NCI-H2196 (cell line): ENCODE measurements around the gene TRPV2.

Source experiments
- DNase-seq: peaks from one replicate; lab custom pipeline; 2025; ENCODE audit not compliant: unreplicated experiment; lab: John Stamatoyannopoulos, UW

The TRPV2 gene

DNA sequence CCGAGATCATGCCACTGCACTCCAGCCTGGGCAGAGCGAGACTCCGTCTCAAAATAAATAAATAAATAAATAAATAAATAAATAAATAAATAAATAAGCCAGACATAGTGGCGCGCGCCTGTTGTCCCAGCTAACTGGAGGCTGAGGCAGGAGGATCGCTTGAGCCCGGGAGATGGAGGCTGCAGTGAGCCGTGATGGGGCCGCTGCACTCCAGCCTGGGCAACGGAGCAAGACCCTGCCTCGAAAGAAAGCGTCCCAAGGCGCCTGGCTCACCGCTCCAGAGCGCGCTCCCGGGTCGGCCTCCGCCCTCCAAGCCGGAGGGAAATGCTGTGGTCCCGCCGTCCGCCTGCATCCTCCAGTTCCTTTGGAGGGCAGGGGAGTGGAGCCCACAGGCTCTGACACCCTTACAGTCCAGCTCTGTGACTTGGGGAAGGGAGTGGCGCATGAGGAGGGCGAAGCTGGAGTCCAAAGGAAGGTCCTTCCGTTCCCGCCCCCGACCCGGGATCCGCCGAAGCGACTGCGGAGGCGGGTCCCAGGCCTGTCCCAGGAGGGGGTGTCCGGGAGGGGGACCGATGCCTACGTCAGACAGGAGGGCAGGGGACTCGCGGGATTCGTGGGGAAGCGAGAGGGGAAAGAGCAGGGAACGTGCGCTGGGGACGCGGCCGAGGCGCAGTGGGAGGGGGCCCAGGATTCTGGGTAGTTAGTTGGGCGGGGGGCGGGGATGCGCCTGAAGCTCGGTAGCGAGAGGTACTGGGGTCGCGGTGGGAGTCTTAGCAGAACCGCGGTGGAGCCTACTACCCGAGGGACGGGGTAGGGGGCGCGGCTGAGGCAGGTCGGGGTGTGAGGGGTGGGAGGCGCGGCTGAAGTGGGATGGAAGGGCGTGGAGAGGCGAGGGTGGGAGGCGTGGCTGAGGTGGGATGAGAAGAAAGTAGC, 8.4 kb upstream of the TRPV2 start:
- no peak for DNase-seq

- DNase-seq, result peak; percentile 62
Observed at GRCh38 chr17:16407911-16408588, 7.3 kb upstream of the TRPV2 start.

DNA sequence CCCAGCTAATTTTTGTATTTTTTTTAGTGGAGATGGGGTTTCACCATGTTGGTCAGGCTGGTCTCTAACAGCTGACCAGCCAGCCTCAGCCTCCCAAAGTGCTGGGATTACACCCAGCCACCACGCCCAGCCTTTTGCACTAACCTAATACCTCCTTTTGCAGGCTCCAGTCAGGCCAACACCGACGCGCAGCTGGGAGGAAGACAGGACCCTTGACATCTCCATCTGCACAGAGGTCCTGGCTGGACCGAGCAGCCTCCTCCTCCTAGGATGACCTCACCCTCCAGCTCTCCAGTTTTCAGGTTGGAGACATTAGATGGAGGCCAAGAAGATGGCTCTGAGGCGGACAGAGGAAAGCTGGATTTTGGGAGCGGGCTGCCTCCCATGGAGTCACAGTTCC, 2.0 kb downstream of the TRPV2 start:
- no peak for DNase-seq

DNA sequence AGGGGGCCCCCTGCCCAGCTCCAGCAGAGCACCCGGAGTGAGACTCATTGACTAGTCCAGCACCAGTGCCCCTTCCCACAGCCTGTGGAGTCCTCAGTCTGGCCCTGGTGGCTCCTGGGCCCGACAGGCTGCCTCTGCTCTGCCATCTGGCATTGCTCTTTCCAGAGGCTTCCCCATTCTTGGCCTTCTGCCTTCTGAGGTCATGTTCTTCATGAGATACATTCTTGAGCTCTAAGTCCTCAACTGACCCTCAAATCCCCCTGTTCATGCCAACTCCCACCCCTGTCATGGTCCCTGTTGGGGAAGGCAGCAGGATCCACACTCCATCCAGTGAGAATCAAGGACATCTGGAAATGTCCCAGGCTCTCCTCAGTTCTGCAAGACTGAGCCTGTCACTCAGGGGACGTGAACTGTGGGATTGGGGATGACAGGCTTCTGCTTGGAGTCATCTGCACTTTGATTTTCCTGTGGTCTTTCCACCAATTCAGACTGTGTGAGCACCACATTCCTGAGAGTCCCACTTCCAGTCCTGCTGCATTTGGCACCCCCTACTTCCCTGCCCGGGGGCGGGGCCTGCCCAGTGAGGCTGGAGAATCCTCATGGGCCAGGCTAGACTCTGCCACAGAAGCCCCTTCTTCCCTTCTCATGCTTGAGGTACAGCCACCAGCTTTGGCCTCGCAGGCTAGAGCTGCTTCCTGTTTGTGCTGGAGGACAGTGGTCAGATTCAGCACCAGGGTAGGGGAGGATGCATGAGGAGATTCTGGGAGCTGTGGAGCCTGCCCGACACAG, 2.7 kb downstream of the TRPV2 start:
- no peak for DNase-seq

DNA sequence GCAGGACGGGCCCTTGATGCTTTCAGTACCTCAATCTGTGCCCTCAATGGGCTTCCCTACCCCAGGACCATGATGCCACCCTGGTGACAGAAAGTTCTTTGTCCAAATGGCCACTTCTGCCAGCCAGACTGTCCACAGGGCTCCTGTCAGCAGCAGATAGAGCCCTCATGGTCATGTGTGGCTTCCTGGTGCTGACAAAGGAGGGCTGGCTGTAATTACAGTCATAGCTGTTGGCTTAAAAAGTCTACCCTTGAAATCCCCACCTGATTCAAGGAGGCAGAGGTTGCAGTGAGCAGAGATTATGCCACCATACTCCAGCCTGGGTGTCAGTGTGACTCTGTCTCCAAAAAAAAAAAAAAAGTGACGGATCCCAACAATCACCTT, 3.3 kb downstream of the TRPV2 start:
- DNase-seq, result no peak

GRCh38 chr17:16419074-16419928, 3.9 kb downstream of the TRPV2 start:
- DNase-seq, result no peak

GRCh38 chr17:16419929-16420271, 4.5 kb downstream of the TRPV2 start:
- no peak for DNase-seq

DNA sequence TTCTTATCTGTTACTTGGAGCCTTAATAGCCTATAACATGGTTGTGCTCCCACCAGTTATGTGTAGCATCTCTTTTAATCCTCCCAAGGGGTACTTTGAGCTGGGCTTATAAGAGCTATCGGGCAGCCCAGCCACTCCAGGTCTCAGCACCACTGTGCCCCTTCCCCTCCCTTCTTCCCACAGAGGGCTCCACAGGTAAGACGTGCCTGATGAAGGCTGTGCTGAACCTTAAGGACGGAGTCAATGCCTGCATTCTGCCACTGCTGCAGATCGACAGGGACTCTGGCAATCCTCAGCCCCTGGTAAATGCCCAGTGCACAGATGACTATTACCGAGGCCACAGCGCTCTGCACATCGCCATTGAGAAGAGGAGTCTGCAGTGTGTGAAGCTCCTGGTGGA, 7.0 kb downstream of the TRPV2 start:
- no peak for DNase-seq

DNA sequence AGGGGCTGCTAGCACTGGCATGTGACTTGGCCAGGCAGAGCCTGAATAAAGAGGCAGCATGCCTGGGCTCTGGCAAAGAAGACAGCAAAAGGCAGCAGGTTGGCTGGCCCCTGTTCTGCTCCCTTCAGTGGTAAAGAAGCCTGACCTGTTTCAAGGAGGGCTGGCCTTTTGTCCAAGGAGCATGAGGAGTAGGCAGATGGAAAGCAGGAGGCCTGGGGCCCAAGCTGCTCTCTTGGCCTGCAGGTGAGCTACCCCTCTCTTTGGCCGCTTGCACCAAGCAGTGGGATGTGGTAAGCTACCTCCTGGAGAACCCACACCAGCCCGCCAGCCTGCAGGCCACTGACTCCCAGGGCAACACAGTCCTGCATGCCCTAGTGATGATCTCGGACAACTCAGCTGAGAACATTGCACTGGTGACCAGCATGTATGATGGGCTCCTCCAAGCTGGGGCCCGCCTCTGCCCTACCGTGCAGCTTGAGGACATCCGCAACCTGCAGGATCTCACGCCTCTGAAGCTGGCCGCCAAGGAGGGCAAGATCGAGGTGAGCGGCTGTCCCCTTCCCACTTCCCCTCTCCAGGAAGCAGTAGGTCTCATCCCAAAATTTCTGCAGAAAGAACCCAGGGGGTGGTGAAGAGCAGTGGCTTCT, 8.0 kb downstream of the TRPV2 start:
- DNase-seq, result no peak

DNA sequence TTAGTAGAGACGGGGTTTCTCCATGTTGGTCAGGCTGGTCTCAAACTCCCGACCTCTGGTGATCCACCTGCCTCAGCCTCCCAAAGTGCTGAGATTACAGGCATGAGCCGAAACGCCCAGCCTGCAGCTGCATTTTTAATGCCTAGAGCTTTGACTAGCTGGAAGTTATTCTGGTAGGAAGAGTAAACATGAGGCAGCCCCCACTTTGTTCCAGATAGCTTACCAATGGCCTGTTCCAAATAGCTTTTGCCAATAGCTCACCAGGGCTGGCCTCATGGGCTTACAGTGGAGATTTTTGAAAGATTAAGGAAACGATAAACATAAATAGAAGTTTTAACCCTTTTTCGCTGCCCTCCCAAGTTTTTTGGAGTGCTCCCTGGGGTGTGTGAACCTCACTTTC, 9.8 kb downstream of the TRPV2 start:
- no peak for DNase-seq

DNA sequence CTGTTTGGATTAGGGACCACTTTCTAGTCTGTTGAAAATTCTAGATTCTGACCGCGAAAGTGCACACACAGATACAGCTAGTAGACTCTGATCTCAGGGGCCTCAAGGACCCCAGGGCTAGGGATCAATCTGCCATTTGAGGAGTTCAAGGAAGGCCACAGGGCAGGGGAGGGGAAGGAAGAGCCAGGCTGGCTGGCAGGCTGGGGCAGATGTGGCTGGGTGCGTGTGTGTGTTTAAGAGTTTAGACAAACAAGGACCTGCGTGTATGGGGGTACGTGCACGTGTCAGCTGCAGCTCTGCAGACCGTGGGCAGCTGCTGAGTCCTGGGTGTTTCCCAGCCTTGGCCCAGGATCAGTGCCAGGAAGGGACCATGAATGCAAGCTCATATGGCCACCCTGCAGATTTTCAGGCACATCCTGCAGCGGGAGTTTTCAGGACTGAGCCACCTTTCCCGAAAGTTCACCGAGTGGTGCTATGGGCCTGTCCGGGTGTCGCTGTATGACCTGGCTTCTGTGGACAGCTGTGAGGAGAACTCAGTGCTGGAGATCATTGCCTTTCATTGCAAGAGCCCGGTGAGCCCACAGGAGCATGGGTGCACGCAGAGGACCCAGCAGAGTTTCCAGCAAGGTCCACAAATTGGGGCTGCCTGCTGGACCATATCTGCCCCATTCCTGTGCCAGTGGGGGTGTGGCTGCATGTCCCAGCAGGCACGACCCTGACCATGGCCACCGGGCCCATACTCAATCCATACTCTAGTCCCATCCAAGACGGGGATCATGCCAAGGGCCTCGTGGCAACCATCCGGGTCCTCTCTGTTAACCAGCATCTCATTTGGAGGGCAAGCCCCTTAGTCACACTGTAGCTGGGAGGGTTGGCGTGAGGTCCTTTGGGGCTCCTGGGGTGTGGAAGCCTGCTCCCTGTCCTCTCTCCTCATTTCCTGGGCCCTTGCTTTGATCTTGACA, 10.6 kb downstream of the TRPV2 start:
- DNase-seq, result no peak

- no peak for DNase-seq
Observed at GRCh38 chr17:16427020-16427419, 11.6 kb downstream of the TRPV2 start.

GRCh38 chr17:16428098-16428882, 12.9 kb downstream of the TRPV2 start:
- DNase-seq, result no peak

DNA sequence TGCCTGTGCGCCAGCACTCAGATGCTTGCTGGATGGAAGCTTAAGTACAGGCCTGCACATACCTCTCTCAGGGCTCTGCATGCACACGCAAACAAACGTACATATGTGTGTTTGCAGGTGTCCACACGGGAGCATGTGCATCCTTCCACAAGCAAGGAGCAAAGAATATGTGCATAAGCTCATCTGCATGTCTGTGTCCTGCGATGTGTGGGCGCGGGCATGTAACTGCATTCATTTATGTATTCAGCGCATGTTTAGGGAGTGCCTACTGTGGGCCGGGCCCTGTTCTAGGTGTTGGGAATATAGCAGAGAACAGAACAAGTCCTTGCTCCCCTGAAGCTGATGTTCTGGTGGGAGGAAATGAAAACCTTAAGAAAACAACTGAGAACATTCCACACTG, 13.7 kb downstream of the TRPV2 start:
- no peak for DNase-seq

DNA sequence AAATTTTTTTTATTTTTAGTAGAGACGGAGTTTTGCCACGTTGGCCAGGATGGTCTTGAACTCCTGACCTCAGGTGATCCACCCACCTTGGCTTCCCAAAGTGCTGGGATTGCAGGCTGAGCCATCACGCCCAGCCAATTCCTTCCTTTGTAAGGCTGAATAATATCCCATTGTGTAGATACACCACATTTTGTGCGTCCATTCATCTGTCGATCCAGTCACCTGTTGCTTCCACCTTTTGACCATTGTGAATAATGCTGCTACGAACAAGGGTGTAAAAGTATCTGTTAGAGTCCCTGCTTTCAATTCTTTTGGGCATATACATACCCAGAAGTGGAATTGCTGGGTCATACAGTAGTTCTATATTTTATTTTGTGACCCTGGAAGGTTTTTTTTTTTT, 15.3 kb downstream of the TRPV2 start:
- DNase-seq, result no peak

DNA sequence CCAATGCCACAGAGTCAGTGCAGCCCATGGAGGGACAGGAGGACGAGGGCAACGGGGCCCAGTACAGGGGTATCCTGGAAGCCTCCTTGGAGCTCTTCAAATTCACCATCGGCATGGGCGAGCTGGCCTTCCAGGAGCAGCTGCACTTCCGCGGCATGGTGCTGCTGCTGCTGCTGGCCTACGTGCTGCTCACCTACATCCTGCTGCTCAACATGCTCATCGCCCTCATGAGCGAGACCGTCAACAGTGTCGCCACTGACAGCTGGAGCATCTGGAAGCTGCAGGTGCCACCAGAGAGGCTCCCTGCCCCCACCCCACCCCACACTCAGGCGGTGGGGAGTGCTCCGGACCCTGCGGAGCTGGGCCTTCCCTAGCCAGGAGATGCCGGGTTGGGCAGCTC, 16.6 kb downstream of the TRPV2 start:
- DNase-seq, result no peak

GRCh38 chr17:16433514-16433913, 18.1 kb downstream of the TRPV2 start:
- DNase-seq, result no peak

DNA sequence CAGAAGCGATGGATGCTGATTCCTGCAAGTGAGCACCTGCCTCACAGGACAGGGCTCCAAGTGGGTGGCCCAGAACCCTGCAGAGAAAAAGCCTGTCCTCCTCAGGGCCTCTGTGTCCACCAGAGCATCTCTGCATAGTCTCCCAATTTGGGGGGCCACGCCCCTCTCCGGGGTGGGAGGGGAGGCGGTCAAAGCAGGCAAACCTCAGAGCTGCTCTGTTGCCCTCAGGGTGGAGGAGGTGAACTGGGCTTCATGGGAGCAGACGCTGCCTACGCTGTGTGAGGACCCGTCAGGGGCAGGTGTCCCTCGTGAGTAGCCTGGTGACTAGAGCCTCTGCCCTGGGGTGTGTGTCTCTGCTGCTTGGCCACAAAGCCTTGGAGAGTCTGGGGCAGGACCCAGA, 19.3 kb downstream of the TRPV2 start:
- DNase-seq, result no peak
